ENCODE data around the gene C19orf85.
A peak's percentile ranks its signal among the peaks of the same experiment; 100 is the strongest.

The C19orf85 gene

DNA sequence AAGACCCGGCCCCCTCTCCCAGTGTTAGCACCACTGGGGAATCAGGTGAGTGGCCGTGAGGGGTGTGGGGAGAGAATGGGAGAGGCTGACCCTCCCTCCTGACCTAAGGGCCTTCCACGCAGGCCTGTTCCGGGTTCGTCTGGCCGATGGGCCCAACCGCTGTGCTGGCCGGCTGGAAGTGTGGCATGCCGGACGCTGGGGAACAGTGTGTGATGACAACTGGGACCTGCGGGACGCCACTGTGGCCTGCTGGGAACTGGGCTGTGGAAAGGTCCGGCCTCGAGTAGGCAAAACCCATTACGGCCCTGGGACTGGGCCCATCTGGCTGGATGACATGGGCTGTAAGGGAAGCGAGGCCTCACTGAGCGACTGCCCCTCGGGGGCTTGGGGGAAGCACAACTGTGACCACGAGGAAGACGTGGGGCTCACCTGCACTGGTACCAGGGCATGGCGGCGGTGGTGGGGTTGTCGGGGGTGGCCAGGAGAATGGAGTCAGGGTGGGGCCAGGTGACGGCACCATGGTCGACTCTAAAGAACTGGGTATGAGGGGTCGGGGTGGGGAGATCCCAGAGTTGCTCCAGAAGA lies 35.9 kb upstream of the C19orf85 start (continued):
- TF ChIP-seq ZBTB49 (tag by site-specific recombination; IDR thresholded peaks at IDR 0.05; ENCODE audit: low read depth) (no peak), ZNF707 (tag by site-specific recombination; IDR thresholded peaks at IDR 0.05) (no peak), HOXC10 (CRISPR knock-in tag; IDR thresholded peaks at IDR 0.05) (no peak), ZBTB1 (tag by site-specific recombination; IDR thresholded peaks at IDR 0.05) (no peak), ZNF23 (tag by site-specific recombination; IDR thresholded peaks at IDR 0.05; ENCODE audit: borderline replicate concordance) (no peak), ZNF433 (tag by site-specific recombination; IDR thresholded peaks at IDR 0.05; ENCODE audit: low read depth) (no peak), ZNF114 (tag by site-specific recombination; IDR thresholded peaks at IDR 0.05) (no peak), PRDM2 (tag by site-specific recombination; IDR thresholded peaks at IDR 0.05; ENCODE audit: borderline replicate concordance) (no peak), GLI2 (tag by site-specific recombination; IDR thresholded peaks at IDR 0.05; ENCODE audit: borderline replicate concordance, low read depth) (no peak), ZNF654 (tag by site-specific recombination; IDR thresholded peaks at IDR 0.05; ENCODE audit: low read depth) (no peak)
- TF ChIP-seq, protein P1, sequence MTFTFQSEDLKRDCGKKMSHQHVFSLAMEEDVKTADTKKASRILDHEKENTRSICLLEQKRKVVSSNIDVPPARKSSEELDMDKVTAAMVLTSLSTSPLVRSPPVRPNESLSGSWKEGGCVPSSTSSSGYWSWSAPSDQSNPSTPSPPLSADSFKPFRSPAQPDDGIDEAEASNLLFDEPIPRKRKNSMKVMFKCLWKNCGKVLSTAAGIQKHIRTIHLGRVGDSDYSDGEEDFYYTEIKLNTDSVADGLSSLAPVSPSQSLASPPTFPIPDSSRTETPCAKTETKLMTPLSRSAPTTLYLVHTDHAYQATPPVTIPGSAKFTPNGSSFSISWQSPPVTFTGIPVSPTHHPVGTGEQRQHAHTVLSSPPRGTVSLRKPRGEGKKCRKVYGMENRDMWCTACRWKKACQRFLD (tag by site-specific recombination; IDR thresholded peaks at IDR 0.05) = no peak

DNA sequence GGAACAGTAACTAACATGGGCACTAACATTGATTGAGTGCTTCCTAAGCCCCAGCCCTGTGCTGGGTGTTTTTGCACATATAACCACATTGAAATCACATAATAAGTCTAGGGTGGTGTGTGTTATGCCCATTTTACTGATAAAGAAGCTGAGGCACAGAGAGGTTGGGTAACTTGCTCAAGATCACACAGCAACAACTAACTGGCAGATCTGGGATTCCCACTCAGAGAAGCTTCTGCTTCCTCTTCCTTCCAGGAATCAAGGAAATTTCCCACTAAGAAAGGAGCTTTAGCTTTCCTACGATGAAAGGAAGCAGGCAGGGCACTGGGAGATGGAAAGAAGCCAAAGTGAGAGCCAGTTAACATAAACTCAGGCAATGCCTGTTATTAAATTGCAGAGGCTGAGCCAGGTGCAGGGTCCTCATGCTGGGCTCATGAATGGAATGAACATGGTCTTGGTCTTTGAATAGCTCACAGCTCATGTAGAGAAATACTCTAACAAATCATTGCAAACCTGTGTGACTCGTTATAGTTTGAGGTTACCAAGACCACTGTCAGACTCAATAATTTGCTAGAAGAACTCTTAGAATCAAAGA lies 33.8 kb upstream of the C19orf85 start:
- no peaks in the 10 kb centered on the region for H3K4me1 ChIP-seq (ENCODE audit: control insufficient read depth, insufficient read depth, low read length)
- H3K27ac ChIP-seq (ENCODE audit: extremely low read depth, low read depth, low read length) = no peak overlapping the region
- H3K4me3 ChIP-seq (ENCODE audit: low read depth, low read length) = no peak overlapping the region
- CTCF ChIA-PET = interaction anchor here (0.6 to 2.3 kb wide), 5 partner anchors 31 to 673 kb away, joined by 3 to 24 read pairs (median 3); no protein-coding TSS in a partner anchor
- no peaks in the 10 kb centered on the region for H3K36me3 ChIP-seq (ENCODE audit: control insufficient read depth in 2 of 2, insufficient read depth in 1 of 2, low read length in 2 of 2)
- no peaks in the 10 kb centered on the region for H3K9me3 ChIP-seq (ENCODE audit: control insufficient read depth, insufficient read depth, low read depth, low read length)
- POLR2A ChIA-PET = interaction anchor here (1.4 to 1.7 kb wide), 2 partner anchors 12 to 22 kb away, joined by 3 to 4 read pairs; partner anchors contain the start of gene ZNF628
- TF ChIP-seq ZNF707 (tag by site-specific recombination; IDR thresholded peaks at IDR 0.05) (no peak), ZNF768 (tag by site-specific recombination; IDR thresholded peaks at IDR 0.05) (peak; percentile 89; the same call in 1 of the 2 replicates), RBAK (tag by site-specific recombination; IDR thresholded peaks at IDR 0.05) (no peak), MYNN (tag by site-specific recombination; IDR thresholded peaks at IDR 0.05; ENCODE audit: borderline replicate concordance) (no peak)
